ENCODE measurements around the gene ITPA. TPM values are rescaled to one million over a fixed set of nuclear protein-coding genes. Genes with fewer than 3 reads are reported as not detected.

ITPA gene
- total and polyA plus RNA-seq, 2 of the 8 experiments (the other 6 are each of a cell fraction or from before 2014, with no cell fraction given), result 88.2 to 94.0 TPM

DNA sequence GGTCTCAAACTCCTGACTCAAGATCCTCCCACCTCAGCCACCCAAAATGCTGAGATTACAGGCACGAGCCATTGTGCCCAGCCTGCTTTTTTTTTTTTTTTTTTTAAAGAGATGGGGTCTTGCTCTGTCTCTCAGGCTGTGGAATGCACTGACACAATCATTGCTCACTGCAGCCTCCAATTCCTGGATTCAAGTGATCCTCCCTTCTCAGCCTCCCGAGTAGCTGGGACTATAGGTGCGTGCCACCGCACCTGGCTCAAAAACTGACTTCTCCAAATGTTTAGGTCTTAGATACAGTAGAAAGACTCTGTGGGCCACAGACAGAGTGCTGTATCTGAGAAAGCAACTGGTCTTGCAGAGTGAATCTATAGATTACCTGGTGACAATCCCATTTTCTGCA, 60.8 kb downstream of the ITPA start:
- FAIRE-seq (no peak), DNase-seq (ENCODE audit: low read depth in 1 of 2, low spot score in 2 of 2) (no peak)
- Histone ChIP-seq H3K79me1 (ENCODE audit: low read depth, low read length) (no peaks in the 10 kb centered on the region), H3K4me3 (ENCODE audit: extremely low read depth in 1 of 4, insufficient read depth in 2 of 4, low read depth in 3 of 4, low read length in 4 of 4) (no peak overlapping the region), H3K4me1 (replicated peaks in 1 of 4; ENCODE audit: control insufficient read depth in 3 of 4, insufficient read depth in 4 of 4, low read length in 3 of 4) (no peaks in the 10 kb centered on the region), H3K79me2 (ENCODE audit: control insufficient read depth in 1 of 2, insufficient read depth in 2 of 2, low read length in 2 of 2) (no peaks in the 10 kb centered on the region), H4K91ac (replicated peaks; ENCODE audit: insufficient read length, low read length) (no peak overlapping the region), H3K4me2 (ENCODE audit: insufficient read depth in 1 of 2, low read depth in 2 of 2, low read length in 2 of 2) (no peak overlapping the region), H3K36me3 (ENCODE audit: control insufficient read depth in 2 of 4, insufficient read depth in 4 of 4, low read length in 3 of 4) (no peaks in the 10 kb centered on the region; a peak in 1 of 8 replicates), H3K18ac (ENCODE audit: extremely low read depth, low read length) (no peak overlapping the region), H3K4ac (replicated peaks; ENCODE audit: insufficient read length, low read depth, low read length) (no peak overlapping the region), H2BK15ac (ENCODE audit: low read length) (no peak overlapping the region), H3K27ac (ENCODE audit: low read depth, low read length) (no peak overlapping the region), H2BK5ac (ENCODE audit: low read depth, low read length) (no peak overlapping the region), H3K27me3 (replicated peaks in 1 of 4; ENCODE audit: control insufficient read depth in 3 of 4, extremely low read depth in 1 of 4, insufficient read depth in 3 of 4, low read length in 3 of 4) (no peaks in the 10 kb centered on the region), H2AK5ac (ENCODE audit: low read depth, low read length) (no peak overlapping the region), H4K8ac (ENCODE audit: extremely low read depth, insufficient read depth, low read length) (no peak overlapping the region), H4K5ac (ENCODE audit: insufficient read length, low read depth, low read length) (no peak overlapping the region), H3K9me3 (ENCODE audit: insufficient read depth in 2 of 2, low read depth in 1 of 2, low read length in 1 of 2) (no peaks in the 10 kb centered on the region), H3K56ac (replicated peaks; ENCODE audit: insufficient read length, low read depth, low read length) (no peak overlapping the region), H2BK120ac (replicated peaks; ENCODE audit: low read depth, low read length) (no peak overlapping the region), H3K14ac (ENCODE audit: insufficient read length) (no peak overlapping the region), H2BK20ac (ENCODE audit: low read length) (no peak overlapping the region), H2AFZ (ENCODE audit: low read length) (no peak overlapping the region), H3K9ac (replicated peaks in 1 of 4; ENCODE audit: extremely low read depth in 1 of 4, low read depth in 3 of 4, low read length in 3 of 4) (no peak overlapping the region), H4K20me1 (replicated peaks in 1 of 2; ENCODE audit: control insufficient read depth in 1 of 2, insufficient read depth in 2 of 2, low read length in 2 of 2) (no peaks in the 10 kb centered on the region), H3K23me2 (ENCODE audit: low read depth, low read length) (no peaks in the 10 kb centered on the region), H3K23ac (ENCODE audit: insufficient read length) (no peak overlapping the region), H2BK12ac (ENCODE audit: low read depth, low read length) (no peak overlapping the region)
- WGBS, 2 experiments (ENCODE audit: extremely low coverage in 1 of 2, insufficient coverage in 1 of 2, insufficient read length in 1 of 2, insufficient replicate concordance in 2 of 2, low coverage in 1 of 2, low lambda C conversion rate in 2 of 2, missing lambda C conversion rate in 1 of 2), result 92% methylated on average over 4 of the region's 4 CpGs; no CpG with 5 or more reads in 1 of the 2 experiments
- POLR2A ChIA-PET (ENCODE audit: partially characterized antibody), result no interaction called here
- CTCF ChIA-PET (ENCODE audit: partially characterized antibody), result no interaction called here
- no peak for TF ChIP-seq POLR2A (IDR thresholded peaks at IDR 0.05; ENCODE audit: control extremely low read depth in 1 of 2, low read depth in 2 of 2, low read length in 2 of 2)
- TF ChIP-seq ZNF274 (IDR thresholded peaks at IDR 0.05; ENCODE audit: borderline replicate concordance, extremely low read depth, low read length), result no peak
- TF ChIP-seq SP1 (IDR thresholded peaks at IDR 0.05; ENCODE audit: low read depth, low read length), result no peak
- no peak for TF ChIP-seq BACH1 (IDR thresholded peaks at IDR 0.05; ENCODE audit: low read length)
- no peak for TF ChIP-seq NANOG (IDR thresholded peaks at IDR 0.05; ENCODE audit: insufficient read depth, low read depth, low read length, poor library complexity, severe bottlenecking)
- TF ChIP-seq SP2 (IDR thresholded peaks at IDR 0.05; ENCODE audit: low read length), result no peak
- no peak for TF ChIP-seq NRF1 (IDR thresholded peaks at IDR 0.05; ENCODE audit: low read depth, low read length)
